HG03521 (cell line): Measurements from ENCODE around the gene PRDM11.
"Not testable (repeated sequence)": the region's sequence is repeated elsewhere in the genome, so short reads cannot be mapped to it uniquely, and the experiment has no call there.

ENCODE experiments used
- ATAC-seq: cut with Tn5 transposase; IDR thresholded peaks from one replicate; pipeline ENCODE4 v1.9.1; 2021; ENCODE audit warnings: mild to moderate bottlenecking, moderate library complexity; ENCODE audit not compliant: unreplicated experiment

Gene PRDM11

GRCh38 chr11:45229401-45230020 lies 83.1 kb downstream of the PRDM11 start:
- no peak for ATAC-seq

DNA sequence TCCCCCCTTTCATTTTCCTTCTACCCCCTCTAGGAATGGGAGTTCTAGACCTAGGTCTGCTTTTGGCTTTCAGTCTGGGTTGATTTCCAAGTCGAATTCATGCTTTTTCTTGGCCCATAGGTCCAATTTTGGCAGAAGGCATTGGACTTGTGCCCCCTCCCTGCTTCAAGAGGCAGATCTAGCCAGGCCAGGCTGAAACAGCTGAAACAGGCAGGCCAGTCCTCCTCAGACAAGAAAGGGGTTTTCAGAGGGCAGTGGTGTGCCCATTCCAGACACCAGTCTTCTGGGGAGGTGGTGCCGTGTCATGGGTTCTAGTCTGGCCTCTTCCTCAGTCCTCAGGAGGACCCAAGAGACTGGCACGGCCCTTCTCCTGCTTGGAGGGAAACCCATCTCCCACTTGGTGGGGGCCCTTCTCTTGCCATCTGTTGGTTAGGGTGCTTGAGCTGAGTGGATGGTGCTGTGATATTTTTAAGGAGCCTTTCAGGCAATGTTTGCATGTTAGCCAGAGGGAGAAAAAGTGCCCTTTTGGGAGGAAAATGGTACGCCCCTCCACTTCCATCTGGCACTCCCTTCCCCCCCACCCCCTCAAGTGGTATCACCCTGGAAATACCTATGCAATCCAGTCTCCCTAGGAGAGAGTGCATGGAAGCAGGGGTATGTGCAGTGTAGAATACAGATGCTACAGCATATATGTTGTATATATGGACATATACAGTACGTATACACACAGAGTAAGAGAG lies 86.1 kb downstream of the PRDM11 start:
- no peak for ATAC-seq

DNA sequence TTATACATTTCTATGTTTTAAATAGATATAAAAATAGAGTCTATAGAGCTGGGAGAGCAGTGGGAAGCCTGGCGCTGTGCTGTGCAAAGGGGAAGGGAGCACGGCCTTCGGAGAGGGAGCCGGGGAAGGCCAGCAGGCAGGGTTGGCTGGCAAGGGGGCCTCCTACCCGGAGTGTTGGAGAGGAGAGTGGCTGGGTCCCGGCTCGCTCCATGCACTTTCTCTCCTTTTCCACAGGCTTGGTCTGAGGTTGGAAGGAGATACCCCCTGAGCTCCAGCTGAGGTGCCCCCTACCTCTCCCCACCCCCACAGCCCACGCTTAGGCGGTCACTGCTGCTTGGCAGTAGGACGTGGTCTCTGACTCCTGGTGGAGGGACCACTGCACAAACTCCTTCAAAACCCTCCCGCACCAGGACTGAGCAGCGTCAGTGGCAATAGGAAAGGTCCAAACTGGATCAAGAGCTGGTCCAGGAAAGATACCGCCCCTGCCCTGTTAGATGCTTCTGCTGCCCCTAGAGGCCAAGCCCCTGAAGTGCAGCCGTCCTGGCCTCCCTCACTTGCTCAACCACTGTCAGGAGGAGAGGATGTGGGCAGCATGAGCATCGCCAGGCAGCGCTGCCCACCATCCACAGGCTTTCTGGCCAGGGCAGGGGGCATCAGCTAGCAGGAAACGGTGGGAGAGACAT lies 86.8 kb downstream of the PRDM11 start:
- peak; percentile 81 for ATAC-seq

- ATAC-seq = no peak
Observed at GRCh38 chr11:45233804-45234170, 87.3 kb downstream of the PRDM11 start.

- no peak for ATAC-seq
Observed at GRCh38 chr11:45234306-45235006, 88.0 kb downstream of the PRDM11 start.

DNA sequence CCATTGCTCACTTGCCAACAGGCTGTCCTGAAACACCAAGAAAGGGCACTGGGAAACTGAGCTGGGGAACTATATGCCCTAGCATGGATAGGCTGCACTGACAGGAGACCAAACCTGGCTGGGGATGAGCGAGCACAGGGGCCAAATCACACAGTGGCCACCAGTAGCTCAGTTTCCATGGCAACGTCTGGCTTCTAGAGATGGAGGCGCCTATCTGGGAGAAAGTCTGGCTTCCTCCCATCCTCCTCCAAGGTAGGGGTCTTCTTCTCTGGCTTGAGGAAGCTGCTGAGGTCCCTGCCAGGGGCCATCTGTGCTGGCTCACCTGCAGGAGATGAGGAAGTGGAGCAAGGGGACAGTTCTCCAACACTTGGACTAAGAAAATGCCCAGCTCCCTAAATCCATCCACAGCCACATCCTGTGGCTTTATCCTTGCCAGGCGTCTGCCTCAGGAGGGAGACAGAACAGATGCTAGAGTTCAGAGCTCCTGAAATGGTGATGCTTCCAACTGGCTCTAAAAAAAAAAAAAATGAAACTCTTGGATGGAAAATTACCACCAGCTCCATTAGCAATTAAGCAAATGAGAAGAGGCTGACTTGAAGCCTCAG lies 91.4 kb downstream of the PRDM11 start:
- ATAC-seq = no peak

DNA sequence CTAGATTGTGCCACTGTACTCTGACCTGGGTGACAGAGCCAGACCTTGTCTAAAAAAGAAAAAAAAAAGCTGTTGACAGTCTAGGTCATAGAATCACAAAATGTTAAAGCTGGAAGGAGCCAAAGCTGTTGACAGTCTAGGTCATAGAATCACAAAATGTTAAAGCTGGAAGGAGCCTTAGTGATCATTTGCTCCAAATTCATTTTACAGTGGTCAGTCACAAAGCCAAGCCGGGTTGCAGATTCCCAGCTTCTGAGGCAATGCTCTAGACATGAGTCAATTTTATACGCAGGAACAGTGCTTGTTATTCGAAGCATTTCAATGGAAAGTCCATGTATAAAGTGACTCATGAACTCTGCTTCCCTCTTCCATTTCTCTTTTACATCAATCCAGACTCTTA lies 92.3 kb downstream of the PRDM11 start:
- no peak for ATAC-seq

GRCh38 chr11:45239733-45240132 lies 93.3 kb downstream of the PRDM11 start:
- ATAC-seq = no peak

GRCh38 chr11:45243967-45244366 lies 97.5 kb downstream of the PRDM11 start:
- no peak for ATAC-seq

DNA sequence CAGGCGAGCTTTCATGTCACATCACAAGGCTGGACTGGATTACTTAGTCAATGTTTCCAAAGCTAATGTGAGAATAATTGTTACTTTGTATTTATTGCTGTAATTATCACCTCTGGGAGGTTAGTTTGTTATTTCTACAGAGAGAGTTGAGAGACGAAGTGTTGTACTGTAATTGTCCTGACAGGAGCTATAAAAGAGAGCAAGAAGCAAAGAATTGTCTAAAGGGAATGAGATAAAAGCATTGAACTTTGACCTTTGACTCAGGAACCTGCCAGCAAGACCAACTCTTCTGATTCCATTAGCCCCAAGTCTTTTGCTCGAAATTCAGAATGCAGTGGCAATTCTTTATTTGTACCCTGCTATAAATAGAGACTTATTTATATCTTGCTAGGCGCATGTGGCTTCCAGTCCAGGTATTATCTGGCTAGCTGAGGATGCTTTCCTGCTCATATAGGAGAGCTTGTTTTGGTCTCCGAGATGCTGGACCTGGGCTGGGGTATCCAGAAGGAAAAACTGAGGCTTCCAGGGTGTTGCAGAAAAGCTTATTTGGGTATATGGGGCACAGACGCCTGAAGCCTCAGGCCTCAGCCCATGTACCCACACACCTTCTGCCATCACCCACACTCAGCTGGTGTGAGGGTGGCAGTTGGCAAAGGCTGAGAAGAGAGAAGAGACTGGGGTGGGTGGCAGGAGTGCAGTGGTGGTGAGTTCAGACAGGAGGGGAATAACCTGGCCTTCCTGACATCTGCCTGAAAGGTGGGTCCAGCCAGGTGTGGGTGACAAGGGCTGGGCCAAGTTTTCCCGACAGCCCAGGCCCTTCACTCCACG lies 99.0 kb downstream of the PRDM11 start:
- ATAC-seq = no peak

DNA sequence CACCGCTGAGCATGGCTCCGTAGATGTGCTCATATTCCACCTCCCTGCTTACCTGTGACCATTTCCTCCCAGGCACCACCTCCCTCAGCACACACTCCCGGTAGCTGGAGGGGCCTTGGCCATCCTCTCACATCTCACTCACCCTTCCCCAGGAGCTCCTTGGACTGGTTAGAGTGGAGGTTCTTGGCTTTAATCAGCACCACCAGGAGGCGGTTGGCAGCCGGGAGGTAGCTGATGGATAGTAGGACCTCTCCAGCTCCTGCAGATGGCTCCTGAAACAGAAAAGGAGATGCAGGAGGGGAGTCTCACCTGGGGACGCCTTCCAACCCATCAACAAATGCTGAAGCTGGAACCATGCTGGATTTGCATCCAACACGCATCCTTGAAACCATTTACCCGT lies 99.8 kb downstream of the PRDM11 start:
- ATAC-seq = no peak

GRCh38 chr11:45247433-45247832 lies 101.0 kb downstream of the PRDM11 start:
- no peak for ATAC-seq

DNA sequence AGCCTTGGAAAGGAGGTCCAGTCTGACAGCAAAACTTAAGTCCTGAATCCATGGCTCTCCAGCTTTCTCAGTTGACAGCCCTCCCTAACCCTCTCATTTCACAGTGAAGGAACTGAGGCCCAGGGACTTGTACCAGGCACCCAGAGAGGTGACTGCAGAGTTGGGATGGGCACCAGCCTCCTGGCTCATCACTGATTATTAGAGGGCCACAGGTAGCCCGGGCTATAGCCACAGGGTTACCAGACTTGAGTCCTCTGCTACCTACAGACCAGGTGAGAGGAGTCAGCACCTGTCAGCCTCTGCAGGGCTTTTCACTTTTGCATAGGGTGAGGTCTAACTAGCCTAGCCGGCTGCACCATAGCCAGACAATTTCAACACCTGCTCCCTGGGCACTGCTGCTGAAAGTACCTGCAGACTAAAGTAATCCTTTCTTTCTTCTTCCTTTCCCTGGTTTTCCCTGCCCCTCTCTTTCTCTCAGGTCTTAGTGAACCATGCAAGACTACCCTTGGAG lies 102.1 kb downstream of the PRDM11 start:
- no peak for ATAC-seq

DNA sequence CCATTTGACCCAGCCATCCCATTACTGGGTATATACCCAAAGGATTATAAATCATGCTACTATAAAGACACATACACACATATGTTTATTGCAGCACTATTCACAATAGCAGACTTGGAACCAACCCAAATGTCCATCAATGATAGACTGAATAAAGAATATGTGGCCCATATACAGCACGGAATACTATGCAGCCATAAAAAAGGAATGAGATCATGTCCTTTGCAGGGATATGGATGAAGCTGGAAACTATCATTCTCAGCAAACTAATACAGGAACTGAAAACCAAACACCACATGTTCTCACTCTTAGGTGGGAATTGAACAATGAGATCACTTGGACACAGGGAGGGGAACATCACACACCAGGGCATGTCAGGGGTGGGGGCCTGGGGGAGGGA lies 102.9 kb downstream of the PRDM11 start:
- not testable (repeated sequence) for ATAC-seq

DNA sequence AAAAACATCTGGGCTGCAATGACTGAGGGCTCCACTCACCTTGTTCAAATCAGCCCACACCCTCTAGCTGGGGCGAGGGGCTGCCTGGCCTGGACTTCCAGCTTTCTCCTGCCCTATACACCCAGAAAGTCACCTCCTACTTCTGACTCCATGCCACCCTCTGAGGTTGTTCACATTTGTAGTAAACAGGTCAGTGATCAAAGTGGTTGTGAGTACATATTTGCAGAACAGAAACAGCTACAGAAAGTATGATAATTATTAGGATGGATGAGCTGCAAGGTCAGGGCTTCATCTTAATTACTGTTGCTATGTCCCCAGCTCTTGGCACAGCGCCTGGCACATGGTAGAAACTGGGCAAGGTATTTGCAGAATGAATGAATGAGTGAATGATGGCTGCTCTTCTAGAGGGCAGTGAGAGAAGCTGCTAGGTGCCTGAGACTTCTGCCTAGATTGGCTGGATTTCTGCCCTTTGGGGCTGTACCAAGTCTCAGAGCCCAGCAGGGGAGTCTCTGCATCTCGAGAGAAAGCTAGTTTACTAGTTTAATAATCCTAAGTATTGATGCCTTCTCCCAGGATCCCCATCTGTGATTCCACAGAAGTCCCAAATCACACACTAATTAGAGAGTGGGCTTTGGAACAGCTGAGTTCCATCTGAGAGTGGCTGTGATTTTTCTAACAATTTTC lies 103.7 kb downstream of the PRDM11 start:
- no peak for ATAC-seq

GRCh38 chr11:45252134-45252856 lies 105.9 kb downstream of the PRDM11 start:
- no peak for ATAC-seq

DNA sequence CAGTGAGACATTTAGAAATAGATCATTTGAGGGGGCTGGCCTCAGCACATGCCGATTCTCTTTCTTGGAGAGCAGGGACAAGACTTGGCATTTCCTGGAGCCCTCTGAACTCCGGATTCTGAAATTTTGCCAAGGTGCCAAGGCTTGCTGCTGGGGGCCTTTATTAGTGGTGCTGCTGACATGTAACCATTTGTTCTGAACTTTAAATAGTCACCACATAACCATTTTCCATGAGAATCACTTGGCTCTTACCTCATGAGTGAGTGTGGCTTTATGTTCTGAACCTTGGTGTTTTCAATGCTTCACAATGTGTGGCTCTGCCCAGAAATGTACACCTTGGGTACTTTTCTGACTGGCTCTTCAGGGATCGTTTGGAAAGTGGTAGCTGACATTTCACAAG lies 106.4 kb downstream of the PRDM11 start:
- ATAC-seq = no peak

- no peak for ATAC-seq
Observed at GRCh38 chr11:45253640-45254039, 107.2 kb downstream of the PRDM11 start.

- no peak for ATAC-seq
Observed at GRCh38 chr11:45254070-45254469, 107.6 kb downstream of the PRDM11 start.
